HepG2 (cell line): ENCODE results near the gene TYMP. TPM values are rescaled to one million over a fixed set of nuclear protein-coding genes. Genes with fewer than 3 reads are reported as not detected.
A peak's percentile ranks its signal among the peaks of the same experiment; 100 is the strongest.

Experiments used
- ATF6 ChIP-seq: sonication (generic); formaldehyde crosslinking; conservative IDR thresholded peaks from 2 replicates; pipeline ENCODE4 v1.4.0; 2020; ENCODE audit warnings: missing genetic modification reagents
- CSRNP2 ChIP-seq: sonication (generic); formaldehyde crosslinking; conservative IDR thresholded peaks from 2 replicates; pipeline ENCODE4 v1.8.0; 2022; ENCODE audit warnings: low read depth, missing genetic modification reagents
- EEA1 ChIP-seq: sonication (generic); formaldehyde crosslinking; IDR thresholded peaks from 2 replicates; pipeline ENCODE4 v1.5.1; 2020; ENCODE audit warnings: mild to moderate bottlenecking, missing genetic modification reagents, borderline replicate concordance
- FIP1L1 ChIP-seq: fragments of 200-400 bp; formaldehyde crosslinking; IDR thresholded peaks from 2 replicates; pipeline ENCODE4 v1.6.1; 2018; ENCODE audit warnings: low read depth, mild to moderate bottlenecking, low read length, moderate library complexity, borderline replicate concordance; ENCODE audit not compliant: insufficient read depth
- ISL2 ChIP-seq: sonication (generic); formaldehyde crosslinking; IDR thresholded peaks from 2 replicates; pipeline ENCODE4 v1.5.0; 2020; ENCODE audit warnings: missing genetic modification reagents
- JUND ChIP-seq: sonication (generic); formaldehyde crosslinking; IDR thresholded peaks from 2 replicates; pipeline ENCODE4 v1.8.0; 2022; ENCODE audit warnings: mild to moderate bottlenecking, missing genetic modification reagents
- KLF12 ChIP-seq: sonication (generic); formaldehyde crosslinking; IDR thresholded peaks from 2 replicates; pipeline ENCODE4 v1.4.0; 2020; ENCODE audit warnings: missing genetic modification reagents, borderline replicate concordance
- MED8 ChIP-seq: sonication (generic); formaldehyde crosslinking; IDR thresholded peaks from 2 replicates; pipeline ENCODE4 v1.8.1; 2023; ENCODE audit warnings: mild to moderate bottlenecking, missing genetic modification reagents; ENCODE audit not compliant: insufficient replicate concordance
- NR1H2 ChIP-seq: sonication (generic); formaldehyde crosslinking; IDR thresholded peaks from 2 replicates; pipeline ENCODE4 v1.8.1; 2022; ENCODE audit warnings: low read depth, missing genetic modification reagents, borderline replicate concordance
- PAWR ChIP-seq: sonication (generic); formaldehyde crosslinking; IDR thresholded peaks from 2 replicates; pipeline ENCODE4 v1.4.0; 2020; ENCODE audit warnings: missing genetic modification reagents, mild to moderate bottlenecking, borderline replicate concordance
- RBM22 ChIP-seq: fragments of 200-400 bp; formaldehyde crosslinking; optimal IDR thresholded peaks from 2 replicates; pipeline ENCODE3; 2017; ENCODE audit warnings: mild to moderate bottlenecking, low read length, moderate library complexity
- SAP130 ChIP-seq: IDR thresholded peaks from 2 replicates; pipeline ENCODE4 v1.6.1; 2016; ENCODE audit warnings: low read depth
- SMAD9 ChIP-seq: sonication (generic); formaldehyde crosslinking; IDR thresholded peaks from 2 replicates; pipeline ENCODE4 v1.5.1; 2020; ENCODE audit warnings: mild to moderate bottlenecking, missing genetic modification reagents
- TCF7 ChIP-seq: sonication (generic); IDR thresholded peaks from 2 replicates; pipeline ENCODE4 v1.6.1; 2016; ENCODE audit warnings: antibody characterized with exemption, low read depth
- TMF1 ChIP-seq: sonication (generic); formaldehyde crosslinking; IDR thresholded peaks from 2 replicates; pipeline ENCODE4 v1.8.1; 2022; ENCODE audit warnings: low read depth, missing genetic modification reagents
- ZNF432 ChIP-seq: sonication (generic); formaldehyde crosslinking; IDR thresholded peaks from 2 replicates; pipeline ENCODE4 v1.5.0; 2020; ENCODE audit warnings: missing genetic modification reagents, mild to moderate bottlenecking, borderline replicate concordance
- ZNF574 ChIP-seq: sonication (generic); formaldehyde crosslinking; IDR thresholded peaks from 2 replicates; pipeline ENCODE4 v1.4.0; 2020; ENCODE audit warnings: missing genetic modification reagents
- ZNF710 ChIP-seq: sonication (generic); formaldehyde crosslinking; IDR thresholded peaks from 2 replicates; pipeline ENCODE4 v1.5.0; 2020; ENCODE audit warnings: mild to moderate bottlenecking, missing genetic modification reagents, borderline replicate concordance
- ZSCAN29 ChIP-seq: sonication (generic); formaldehyde crosslinking; conservative IDR thresholded peaks from 2 replicates; pipeline ENCODE4 v1.4.0; 2020; ENCODE audit warnings: mild to moderate bottlenecking, missing genetic modification reagents
- polyA plus RNA-seq, 8 experiments: library from polyadenylated mRNA; depleted of rRNA in 3 of 8; stranded (reverse) in 7 of 8; unstranded in 1 of 8; fragments of >200 nt; fragmentation: Illumina TruSeq in 4 of 8; extraction: Trizol in 4 of 8; gene quantifications; 2 replicates each; pipeline versions ENCODE4 v1.2.1 to v1.2.3, GENCODE V29; 2011 to 2016; ENCODE audit warnings: low read depth in 4 of 8, missing spikeins in 1 of 8, mixed read lengths in 1 of 8; ENCODE audit not compliant: insufficient read depth in 1 of 8
- total RNA-seq, 5 experiments: library from RNA; depleted of rRNA; stranded (reverse); fragments of >200 nt; fragmentation: Illumina TruSeq; extraction: Trizol; gene quantifications; 2 replicates each; pipeline ENCODE4 v1.2.3, GENCODE V29; 2016; ENCODE audit warnings: low read depth in 1 of 5

TYMP gene
- total and polyA plus RNA-seq, 2 of the 13 experiments (the other 11 are each of a cell fraction or from before 2014, with no cell fraction given), result 3.9 to 4.3 TPM

- TF ChIP-seq EEA1 (CRISPR knock-in tag), result no peak
- TF ChIP-seq TMF1 (CRISPR knock-in tag), result no peak
- TF ChIP-seq ZSCAN29 (CRISPR knock-in tag), result no peak
- no peak for TF ChIP-seq NR1H2
- TF ChIP-seq ZNF710 (CRISPR knock-in tag), result no peak
- no peak for TF ChIP-seq CSRNP2 (CRISPR knock-in tag)
- no peak for TF ChIP-seq RBM22
- TF ChIP-seq KLF12, result peak; percentile 53; the same call in 1 of the 2 replicates
- no peak for TF ChIP-seq MED8 (CRISPR knock-in tag)
- TF ChIP-seq SMAD9 (CRISPR knock-in tag), result no peak
- no peak for TF ChIP-seq FIP1L1
- TF ChIP-seq SAP130 (CRISPR knock-in tag), result peak; percentile 90
- no peak for TF ChIP-seq PAWR (CRISPR knock-in tag)
- no peak for TF ChIP-seq ISL2 (CRISPR knock-in tag)
- peak; percentile 50; the same call in 1 of the 2 replicates for TF ChIP-seq ZNF574
- no peak for TF ChIP-seq ZNF432 (CRISPR knock-in tag)
- no peak for TF ChIP-seq TCF7
- TF ChIP-seq JUND (CRISPR knock-in tag), result no peak
- TF ChIP-seq ATF6, result no peak
Observed at GRCh38 chr22:50562523-50563412, 33.0 kb upstream of the TYMP start, which contains the start of gene SYCE3 (continued).
